ENCODE measurements around the gene CDC5L.

GRCh38 chr6:44428682-44429081, 41.2 kb downstream of the CDC5L start:
- no peak for TF ChIP-seq CTCF (IDR thresholded peaks at IDR 0.05)
- no peak for TF ChIP-seq POLR2AphosphoS5 (IDR thresholded peaks at IDR 0.05)

All from prostate gland (tissue), 2 donors.